DMS 273 (cell line): ENCODE measurements around the gene GALR2.
A peak's percentile ranks its signal among the peaks of the same experiment; 100 is the strongest.
"Not testable (repeated sequence)": the region's sequence is repeated elsewhere in the genome, so short reads cannot be mapped to it uniquely, and the experiment has no call there.

Source experiments
- DNase-seq: peaks from one replicate; lab custom pipeline; 2025; ENCODE audit not compliant: unreplicated experiment; lab: John Stamatoyannopoulos, UW

GALR2 gene

DNA sequence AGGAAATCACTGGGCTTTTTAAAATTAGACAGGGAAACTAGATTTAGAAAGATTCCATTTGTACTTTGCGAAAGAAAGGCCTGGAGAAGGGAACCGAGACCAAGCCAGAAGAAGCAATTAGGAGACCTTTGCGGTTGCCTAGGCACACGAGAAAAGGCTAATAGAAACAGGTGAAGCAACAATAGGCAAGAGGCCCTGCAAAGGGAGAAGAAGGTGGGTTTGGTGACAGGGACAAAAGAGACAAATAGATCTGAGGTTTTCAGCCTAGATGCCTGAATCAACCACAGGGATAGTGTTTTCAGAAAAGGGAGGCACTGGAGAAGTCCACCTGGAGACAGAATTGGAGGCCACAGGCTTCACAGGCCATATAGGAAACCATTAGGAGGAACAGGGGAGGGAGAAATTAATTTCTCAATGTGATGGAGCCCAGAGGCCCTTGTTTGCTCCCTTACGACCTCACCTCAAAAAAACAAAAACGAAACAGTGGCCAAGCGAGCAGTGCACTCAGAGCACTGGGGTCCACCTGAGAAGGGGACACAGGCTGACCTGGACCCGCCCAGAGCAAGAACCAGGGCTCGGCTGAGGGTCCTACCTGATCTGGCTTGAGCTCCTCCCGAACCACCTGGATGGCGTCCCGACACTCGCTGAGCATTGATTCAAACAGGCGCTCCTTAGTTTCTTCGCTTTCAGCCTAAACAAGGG lies 24.6 kb upstream of the GALR2 start:
- no peak for DNase-seq

DNA sequence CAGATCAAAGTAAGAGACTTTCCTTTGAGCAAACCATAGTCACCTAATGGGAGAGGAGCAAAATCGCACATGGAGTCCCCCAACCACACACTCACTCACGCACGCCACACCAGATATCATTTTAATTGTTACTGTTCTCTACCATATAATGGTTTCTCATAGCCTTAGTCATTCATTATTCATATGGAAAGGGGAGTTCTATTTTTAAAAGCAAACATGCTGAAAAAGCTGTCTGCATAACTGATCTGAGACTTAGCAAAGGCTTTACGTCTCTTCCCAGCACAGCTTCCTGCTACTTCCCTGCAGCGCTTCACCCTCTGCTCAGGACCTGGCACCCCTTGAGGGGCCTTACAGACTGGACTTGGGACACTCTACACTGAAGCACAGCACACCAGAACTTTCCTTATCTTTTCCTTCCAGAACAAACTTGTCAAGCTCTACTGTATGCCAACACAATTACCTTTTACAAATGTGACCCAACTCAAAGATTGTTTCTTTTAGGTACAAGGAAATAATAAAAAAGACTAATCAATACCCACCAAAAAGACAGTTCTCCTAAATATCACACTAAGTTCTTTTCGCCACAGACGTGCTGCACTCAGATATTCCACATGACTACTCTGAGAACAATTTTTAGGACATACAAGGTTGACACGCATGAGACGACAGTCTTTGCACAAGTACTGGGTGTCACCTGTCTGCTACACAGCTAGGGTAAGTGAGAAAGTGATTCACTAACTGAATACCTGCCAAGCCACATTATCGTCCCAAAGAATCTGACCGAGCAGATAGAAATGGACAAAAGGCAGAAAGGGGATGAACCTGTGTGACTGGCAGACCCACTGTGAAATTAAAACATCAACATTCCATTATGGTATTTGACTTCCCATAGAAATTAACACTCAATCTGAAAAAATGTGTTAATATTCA lies 23.8 kb upstream of the GALR2 start:
- no peak for DNase-seq

DNA sequence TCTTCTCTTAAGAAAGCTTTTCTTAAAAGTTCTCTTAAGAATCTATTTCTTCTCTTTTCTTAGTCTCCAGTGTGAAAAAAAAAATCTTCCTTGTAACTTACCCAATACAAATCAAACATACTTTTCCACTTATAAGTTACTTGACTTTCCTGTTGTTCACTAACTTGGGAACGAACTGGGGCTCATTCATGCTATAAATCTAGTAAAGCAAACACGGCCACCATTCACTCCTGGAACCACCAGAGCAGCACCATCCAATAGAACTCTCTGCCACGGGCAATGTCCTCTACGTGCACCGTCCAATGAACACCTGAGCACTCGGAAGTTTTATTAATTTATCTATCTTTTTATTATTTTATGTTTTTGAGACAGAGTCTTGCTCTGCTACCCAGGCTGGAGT lies 23.0 kb upstream of the GALR2 start:
- no peak for DNase-seq

DNA sequence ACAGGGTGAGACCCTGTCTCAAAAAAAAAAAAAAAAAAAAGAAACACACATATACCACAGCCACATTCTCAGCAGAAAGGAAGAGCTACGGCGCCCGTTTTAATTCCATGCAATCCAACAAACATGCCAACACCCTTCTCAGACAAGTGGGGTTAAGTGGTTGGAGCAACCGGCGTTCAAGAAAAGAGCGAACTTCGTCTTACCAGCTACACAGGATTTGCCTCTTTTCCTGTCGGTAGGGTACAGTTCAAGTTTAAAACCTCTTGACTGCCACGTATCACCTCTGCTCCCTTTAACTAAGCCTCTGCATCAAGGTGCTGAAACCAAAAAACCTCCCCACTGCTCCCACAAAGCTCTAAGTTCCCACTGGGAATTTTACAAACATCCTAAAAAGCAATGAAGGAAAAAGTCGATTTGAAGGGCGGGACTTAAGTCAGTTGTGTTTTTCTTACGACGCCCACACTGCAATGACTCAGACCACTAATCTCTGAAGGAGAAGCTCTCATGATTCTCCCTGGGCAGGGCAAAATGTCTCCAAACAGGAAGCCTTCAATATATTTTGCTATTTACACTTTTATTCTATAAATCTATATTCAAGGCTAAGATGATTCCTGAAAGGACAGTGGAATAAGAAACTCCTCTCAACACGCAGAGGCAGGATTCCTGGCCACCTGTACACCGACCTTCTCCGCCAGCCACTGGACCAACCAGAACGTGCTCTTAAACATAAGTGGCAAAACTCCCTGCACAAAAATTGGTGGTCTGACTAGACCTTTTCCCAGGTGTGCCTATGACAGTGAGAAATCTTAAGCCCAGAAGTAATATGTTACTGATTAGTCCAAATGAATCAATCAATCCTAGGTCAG lies 21.1 kb upstream of the GALR2 start:
- DNase-seq: no peak

DNA sequence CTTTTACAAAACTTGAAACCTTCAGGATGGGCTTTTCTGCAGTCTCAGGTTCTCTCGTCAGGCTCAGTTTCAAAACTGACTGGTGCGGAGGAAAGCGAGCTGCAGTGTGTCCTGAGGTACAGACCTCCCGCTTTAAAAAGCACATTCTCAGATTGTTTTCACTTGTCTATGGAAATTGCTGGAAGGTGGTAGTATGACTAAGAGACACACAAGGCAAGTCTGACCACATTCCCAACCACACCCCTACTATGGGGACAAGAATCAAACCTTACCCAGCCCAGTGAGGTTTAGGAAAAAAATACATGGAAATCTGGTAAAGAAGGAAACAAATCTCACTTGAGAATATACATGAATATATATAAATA lies 20.5 kb upstream of the GALR2 start:
- no peak for DNase-seq

DNA sequence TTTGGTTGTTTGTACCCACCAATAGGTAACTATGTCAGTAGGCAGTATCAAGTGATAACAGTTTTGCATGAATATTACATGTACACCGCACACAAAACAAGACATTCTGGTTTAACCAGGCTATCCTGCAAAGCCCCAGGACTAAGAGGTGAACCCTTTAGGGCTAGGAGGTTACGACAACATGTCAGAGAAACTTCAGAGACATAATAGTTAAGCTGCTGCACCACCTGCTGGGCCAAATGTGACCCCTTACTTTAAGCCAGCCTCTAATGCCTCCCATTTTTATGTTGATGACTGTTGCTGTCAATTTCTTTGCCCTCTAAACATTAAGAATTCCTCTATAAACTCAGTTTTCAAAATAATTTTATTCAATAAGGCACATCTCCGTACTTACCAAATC lies 17.7 kb upstream of the GALR2 start:
- no peak for DNase-seq

DNA sequence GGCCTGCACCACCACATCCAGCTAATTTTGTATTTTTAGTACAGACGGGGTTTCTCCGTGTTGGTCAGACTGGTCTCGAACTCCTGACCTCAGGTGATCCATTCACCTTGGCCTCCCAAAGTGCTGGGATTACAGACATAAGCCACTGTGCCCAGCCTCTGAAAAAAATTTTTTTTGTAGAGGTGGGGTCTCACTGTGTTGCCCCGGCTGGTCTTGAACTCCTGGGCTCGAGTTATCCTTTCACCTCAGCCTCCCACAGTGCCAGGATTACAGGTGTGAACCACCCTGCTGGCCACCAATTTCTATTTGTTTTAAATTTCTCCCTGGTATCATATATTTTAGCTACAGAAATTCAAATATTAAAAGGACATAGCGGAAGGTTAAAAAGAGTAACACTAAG lies 16.3 kb upstream of the GALR2 start:
- not testable (repeated sequence) for DNase-seq

DNA sequence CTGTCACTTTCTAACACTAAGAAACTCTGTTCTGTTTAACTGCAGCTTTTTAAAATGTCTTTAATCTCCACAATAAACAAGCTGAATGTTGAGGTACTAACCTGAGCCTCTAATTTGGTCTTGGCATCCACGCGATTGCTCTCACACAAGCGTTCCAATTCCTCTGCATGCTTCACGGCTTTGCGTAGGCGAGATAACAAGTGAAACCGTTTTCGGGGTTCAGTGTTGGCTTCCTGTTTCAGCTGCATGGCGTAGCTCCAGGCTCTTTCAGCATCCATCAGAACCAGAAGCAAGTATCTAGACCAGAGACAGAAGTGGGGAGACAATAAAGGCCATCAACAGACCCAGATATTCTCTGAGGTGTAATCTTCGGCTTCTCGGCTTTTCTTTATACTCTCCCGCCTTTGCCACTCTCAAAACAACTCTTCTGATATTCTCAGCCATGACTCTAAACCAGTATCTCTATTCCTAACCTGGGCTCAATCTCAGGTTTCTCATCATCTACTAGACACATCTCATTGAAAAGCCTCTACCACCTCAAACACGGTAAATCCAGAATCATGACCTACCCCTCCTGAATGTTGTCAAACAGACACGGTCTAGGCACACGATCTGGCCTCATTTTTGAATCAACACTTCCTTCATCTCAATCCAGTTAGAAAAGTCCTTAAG lies 10.6 kb upstream of the GALR2 start:
- no peak for DNase-seq

DNA sequence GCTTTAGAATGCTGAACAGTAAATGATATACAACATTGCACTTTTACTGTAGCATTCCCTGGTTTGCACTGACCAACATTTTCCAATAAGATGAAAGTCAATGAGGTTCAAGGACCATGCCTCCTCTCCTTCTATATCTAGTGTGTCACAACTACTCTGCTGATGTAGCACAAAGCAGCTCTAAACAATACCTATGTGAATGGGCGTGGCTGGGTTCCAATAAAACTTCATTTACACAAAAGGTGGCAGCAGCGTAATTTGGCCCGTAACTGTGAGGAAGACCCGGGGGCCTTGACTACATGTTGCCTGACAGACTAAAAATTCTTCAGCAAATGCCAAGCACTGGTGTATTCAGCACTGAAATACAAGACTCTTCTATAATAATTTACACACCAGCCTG lies 8.8 kb upstream of the GALR2 start:
- no peak for DNase-seq

DNA sequence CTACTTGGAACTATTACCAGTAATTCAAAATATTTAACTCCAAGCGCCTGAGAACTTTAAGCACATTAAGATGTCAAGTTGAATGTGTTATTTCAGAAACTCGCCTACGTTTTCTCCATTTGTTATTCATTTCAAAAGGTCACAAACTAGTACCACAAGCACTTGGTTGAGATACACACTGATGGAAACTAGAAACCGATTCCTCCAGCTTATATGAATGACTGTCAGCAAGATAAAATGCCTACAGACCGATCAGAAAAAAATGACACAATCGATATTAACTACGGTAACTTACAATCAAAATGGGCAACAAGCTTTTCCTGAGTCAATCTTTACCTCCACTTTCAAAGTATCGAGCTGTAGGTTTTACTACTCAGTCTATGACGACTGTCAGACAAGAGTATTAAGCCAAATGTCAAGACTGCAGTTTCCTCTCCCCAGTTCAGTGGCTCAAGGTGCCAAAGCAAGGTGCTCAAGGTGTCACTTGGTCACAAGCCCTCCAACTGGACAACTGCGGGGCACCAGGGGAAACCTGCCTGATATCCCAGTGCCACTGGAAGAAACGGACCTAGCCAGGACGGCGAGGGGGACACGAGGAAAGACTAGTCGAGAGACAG lies 2.9 kb upstream of the GALR2 start:
- DNase-seq: no peak

DNA sequence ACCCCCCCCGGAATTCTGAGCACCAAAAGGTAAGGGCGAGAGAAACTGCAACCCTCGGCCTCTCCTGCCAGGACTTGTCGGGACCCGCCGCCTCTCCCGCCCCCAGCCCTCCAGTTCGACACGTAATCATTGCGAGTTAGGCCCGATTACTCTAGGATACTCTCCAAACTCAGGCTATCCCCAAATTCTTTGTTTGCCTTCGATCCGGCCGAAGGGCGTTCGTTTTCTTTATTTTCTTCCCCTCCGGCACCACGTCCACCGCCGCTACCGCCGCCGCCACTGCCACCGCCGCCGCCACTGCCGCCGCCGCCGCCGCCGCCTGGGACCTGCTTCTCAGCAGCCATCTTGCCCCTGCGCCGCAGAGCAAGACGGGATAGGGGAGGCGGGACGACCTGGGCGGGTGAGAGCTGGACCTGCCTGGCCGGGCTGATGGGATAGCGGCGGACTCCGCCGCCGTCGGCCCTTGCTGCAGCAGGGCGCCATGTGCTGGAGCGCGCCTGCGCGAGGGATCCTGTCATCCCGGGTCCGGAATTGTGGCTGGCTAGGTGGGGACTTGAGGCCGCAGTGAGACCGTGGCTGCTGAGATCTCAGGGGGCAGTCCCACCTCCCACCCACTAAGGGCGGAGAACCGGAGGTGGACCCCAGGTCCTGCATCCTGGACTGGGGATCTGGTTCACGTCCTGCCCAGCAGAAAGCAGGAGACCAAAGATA lies 2.3 kb upstream of the GALR2 start, which contains the start of gene SRP68:
Gene SRP68 (minus strand): TSS at position 370 of the 711 bp plus-strand sequence. CDS start 26 bp downstream, at position 344.
- peak; percentile 95 for DNase-seq

DNA sequence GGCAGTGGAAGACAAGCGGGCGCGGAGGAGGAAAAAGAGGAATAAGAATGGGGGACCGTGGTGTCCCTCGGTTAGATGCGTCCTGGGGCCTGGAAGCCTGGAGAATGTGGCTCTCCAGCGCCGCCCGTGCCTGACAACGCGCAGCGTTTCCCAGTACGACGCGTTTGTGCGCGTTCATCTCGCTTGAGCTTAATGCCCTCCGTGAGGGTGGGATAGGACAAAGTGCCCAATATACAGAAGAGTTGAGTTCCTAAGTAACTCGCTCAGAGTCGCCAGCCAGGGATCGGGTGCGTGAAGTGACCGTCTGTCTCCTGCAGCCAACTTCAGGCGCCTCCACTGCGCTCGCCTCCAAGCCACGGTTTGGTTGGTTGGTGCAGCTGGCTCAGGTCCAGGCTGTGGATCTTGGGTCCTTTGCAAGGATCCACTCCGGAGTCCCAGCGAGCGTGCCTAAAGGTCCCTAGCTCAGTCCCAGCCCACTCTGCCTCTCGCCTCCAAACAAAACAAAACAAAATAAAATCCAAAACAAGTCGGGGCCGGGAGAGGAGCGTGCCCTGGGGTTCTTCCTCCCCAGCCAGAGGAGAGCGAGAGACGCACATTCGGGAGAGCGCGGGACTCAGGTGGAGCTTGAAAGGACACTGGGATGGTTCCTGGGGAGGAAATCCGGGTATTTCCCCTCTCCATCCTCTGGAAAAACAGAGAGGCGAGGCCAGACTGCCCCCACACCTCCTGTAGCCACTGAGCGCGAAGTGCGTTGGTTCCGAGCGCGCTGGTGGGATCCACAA lies 974 bp downstream of the GALR2 start:
- peak; percentile 69 for DNase-seq

DNA sequence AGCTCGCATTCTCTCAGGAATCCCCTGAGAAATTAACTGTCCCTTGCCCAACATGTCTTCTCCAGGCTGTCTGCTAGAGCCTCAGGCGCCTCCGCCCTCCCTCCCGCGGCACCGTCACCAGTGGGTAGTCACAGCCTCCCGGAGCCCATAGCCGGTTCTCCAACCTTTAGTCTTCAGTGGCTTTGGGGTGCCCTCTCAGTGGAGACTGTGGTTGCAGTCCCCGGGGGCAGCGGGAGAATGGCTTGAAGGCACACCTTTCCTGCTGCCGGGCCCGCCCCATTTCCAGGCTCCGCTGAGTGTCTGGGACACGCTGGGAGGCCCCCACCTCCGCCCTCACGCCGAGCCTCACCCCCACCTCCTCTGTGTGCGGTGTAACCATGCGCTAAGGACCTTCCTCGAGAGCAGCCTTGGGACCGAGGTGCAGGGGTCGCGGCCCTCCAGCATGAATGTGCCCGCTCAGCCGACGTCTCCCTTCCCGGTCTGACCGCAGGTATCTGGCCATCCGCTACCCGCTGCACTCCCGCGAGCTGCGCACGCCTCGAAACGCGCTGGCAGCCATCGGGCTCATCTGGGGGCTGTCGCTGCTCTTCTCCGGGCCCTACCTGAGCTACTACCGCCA lies 1.7 kb downstream of the GALR2 start:
- DNase-seq: peak; percentile 41

DNA sequence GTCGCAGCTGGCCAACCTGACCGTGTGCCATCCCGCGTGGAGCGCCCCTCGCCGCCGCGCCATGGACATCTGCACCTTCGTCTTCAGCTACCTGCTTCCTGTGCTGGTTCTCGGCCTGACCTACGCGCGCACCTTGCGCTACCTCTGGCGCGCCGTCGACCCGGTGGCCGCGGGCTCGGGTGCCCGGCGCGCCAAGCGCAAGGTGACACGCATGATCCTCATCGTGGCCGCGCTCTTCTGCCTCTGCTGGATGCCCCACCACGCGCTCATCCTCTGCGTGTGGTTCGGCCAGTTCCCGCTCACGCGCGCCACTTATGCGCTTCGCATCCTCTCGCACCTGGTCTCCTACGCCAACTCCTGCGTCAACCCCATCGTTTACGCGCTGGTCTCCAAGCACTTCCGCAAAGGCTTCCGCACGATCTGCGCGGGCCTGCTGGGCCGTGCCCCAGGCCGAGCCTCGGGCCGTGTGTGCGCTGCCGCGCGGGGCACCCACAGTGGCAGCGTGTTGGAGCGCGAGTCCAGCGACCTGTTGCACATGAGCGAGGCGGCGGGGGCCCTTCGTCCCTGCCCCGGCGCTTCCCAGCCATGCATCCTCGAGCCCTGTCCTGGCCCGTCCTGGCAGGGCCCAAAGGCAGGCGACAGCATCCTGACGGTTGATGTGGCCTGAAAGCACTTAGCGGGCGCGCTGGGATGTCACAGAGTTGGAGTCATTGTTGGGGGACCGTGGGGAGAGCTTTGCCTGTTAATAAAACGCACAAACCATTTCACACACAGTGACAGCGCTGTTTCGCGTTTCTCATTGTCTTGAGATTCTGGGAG lies 2.4 kb downstream of the GALR2 start:
- peak; percentile 55 for DNase-seq

DNA sequence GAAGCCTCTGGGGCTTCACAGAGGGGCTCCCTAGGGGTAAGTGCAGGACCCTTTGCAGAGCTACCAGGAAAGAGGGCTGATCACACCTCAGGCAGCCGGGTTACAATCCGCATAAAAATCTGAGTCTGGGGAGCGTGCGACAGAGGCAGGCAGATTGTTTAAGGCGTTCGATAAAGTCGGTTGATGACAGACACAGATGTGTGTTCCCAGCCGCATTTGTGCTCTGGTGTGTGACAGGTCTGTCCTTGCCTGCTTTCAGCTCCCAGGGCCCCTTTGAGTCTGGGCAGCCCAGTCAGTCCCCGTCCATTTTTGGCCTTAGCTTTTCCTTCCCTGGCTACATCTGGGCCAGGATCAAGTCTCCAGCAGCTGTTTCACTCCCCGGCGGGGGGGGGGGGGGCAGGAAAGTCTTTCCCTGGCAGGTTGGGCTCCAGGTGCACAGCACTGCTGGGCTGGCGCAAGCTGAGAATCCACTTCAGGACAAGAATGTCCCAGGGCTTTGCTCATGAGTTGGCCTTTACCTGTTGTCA lies 3.1 kb downstream of the GALR2 start:
- peak; percentile 42 for DNase-seq

DNA sequence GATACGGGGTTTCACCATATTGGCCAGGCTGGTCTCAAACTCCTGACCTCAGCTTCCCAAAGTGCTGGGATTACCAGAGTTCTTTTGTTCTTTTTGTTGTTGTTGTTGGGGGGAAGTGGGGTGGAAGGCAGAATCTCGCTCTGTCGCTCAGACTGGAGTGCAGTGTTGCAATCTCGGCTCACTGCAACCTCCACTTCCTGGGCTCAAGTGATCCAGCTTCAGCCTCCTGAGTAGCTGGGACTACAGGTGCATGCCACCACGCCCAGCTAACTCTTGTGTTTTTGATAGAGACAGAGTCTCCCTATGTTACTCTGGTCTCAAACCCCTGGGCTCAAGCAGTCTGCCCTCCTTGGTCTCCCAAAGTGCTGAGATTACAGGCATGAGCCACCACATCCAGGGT lies 3.8 kb downstream of the GALR2 start:
- not testable (repeated sequence) for DNase-seq

DNA sequence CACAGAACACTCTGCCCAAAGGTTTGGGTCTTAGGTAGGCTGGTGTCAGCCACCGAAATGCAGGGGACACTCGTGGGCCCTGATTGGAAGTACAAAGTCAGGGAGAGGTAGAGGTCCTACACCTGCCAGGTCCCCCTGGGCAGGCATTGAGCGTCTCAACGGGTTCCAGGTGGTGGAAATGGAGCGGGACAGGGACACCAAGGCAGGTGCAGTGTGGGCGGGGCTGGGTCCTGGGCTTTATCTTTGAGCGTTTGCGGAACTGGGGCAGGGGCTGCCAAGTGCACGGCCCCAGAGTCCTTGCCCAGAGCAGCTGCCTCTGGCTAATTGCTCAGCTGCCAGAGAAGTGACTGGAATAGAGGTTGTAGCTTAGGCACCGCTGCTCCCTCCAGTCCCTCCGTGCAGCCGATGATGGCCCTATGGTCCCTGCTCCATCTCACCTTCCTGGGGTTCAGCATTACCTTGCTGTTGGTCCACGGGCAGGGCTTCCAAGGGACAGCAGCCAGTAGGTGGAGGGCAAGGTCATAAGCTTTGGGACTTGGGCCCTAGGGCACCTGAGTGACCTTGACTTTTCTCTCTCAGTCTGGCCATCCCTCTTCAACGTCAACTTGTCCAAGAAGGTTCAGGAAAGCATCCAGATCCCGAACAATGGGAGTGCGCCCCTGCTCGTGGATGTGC lies 4.4 kb downstream of the GALR2 start, which contains the start of gene ZACN:
Gene ZACN (plus strand): TSS at position 323 of the 675 bp plus-strand sequence. CDS start 83 bp downstream, at position 406.
- peak; percentile 43 for DNase-seq
